RWPE1 (cell line): Measurements from ENCODE around the gene CSF1R.

Source experiments
- CTCF ChIA-PET: fragments of 350-600 bp; sonication (Branson Sonifier 250); formaldehyde crosslinking; extraction: SDS; loops from one replicate; lab custom pipeline; 2021; lab: Yijun Ruan, JAX
- POLR2A ChIA-PET: fragments of 400-600 bp; formaldehyde crosslinking; extraction: SDS; loops from one replicate; lab custom pipeline; 2020; ENCODE audit warnings: antibody characterized with exemption; ENCODE audit not compliant: low non-redundant PET; lab: Yijun Ruan, JAX
- DNase-seq: peaks from one replicate; pipeline ENCODE4 v3.0.0; 2012; ENCODE audit warnings: low spot score
- H3K27ac ChIP-seq: fragments of 450-650 bp; 2 replicates; pipeline ENCODE4 v1.5.1; 2017
- TF ChIP-seq, protein P1 (sequence below): fragments of 450-650 bp; conservative IDR thresholded peaks from 2 replicates; pipeline ENCODE4 v1.5.1; 2017; ENCODE audit warnings: low read depth, mild to moderate bottlenecking

CSF1R gene

DNA sequence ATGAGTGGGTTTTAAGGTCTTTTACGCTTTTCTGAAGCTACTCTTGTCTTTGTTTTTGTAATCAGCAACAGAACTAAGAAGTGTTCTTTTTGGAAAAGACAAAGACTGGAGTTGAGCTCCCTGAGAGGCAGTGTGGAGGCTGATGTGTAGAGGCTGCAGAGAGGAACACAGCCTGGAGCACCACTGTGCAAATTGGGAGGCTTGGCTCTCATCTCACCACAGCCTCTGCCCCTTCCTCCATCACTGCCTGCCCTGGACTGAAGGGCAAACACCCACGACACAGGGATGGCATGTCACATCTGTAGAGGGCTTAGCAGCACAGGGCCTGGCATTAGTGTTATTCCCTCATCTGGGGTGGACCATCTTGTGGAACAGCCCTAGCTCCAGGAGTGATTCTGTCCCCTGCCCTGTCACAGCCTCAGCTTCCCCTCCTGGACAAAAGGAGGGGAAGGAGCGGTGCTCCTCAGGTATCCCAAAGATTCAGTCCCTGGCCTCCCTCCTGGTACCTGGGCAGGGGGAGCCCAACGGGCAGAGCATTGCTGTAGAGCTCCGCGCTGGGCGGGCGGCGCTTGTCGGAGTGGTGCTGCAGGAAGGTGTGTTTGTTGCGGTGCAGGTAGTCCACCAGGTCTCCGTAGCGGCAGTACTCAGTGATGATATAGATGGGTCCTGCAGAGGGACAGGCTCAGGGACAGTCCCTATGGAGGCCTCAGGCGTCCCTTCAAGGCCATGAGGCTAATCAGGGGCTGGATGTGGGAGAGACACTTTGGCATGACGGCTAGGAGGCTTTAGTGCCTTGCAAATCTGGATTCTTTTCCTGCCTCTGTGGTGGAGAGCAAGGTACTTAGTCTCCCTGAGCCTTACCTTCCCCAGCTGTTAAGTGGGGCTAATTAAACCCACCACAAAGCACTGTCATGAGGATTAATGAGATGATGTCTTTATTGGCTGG is 36.5 kb upstream of the CSF1R start:
- no peak for DNase-seq
- POLR2A ChIA-PET = no interaction called here
- CTCF ChIA-PET = interaction anchor here (0.5 to 1.9 kb wide), 9 partner anchors 13 to 294 kb away, joined by 3 to 8 read pairs (median 4); no protein-coding TSS in a partner anchor
- TF ChIP-seq, protein P1, sequence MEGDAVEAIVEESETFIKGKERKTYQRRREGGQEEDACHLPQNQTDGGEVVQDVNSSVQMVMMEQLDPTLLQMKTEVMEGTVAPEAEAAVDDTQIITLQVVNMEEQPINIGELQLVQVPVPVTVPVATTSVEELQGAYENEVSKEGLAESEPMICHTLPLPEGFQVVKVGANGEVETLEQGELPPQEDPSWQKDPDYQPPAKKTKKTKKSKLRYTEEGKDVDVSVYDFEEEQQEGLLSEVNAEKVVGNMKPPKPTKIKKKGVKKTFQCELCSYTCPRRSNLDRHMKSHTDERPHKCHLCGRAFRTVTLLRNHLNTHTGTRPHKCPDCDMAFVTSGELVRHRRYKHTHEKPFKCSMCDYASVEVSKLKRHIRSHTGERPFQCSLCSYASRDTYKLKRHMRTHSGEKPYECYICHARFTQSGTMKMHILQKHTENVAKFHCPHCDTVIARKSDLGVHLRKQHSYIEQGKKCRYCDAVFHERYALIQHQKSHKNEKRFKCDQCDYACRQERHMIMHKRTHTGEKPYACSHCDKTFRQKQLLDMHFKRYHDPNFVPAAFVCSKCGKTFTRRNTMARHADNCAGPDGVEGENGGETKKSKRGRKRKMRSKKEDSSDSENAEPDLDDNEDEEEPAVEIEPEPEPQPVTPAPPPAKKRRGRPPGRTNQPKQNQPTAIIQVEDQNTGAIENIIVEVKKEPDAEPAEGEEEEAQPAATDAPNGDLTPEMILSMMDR = no peak
- H3K27ac ChIP-seq = no peak overlapping the region

DNA sequence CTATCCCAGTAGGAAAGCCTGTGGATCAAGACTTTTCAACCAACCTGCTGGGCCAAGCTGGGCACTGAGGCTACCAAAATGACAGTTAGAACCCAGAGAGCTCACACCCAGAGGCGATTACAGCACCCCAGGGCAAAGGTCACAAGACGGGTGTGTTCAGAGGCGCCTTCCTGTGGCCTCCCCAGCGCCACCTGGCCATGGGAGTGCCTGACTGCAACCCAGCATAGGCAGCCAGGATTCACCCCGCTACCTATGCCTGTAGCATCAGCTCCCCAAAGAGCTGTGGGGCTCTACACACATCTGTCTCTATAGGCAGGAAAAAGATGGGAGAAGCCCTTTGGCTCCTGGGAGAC is 35.8 kb upstream of the CSF1R start:
- H3K27ac ChIP-seq = no peak overlapping the region
- ChIA-PET POLR2A (no interaction called here), CTCF (interaction anchor here (0.5 to 1.9 kb wide), 9 partner anchors 13 to 295 kb away, joined by 3 to 8 read pairs (median 4); no protein-coding TSS in a partner anchor)
- TF ChIP-seq, protein P1 = no peak; the same call in 1 of the 2 replicates
- DNase-seq = peak; percentile 59

DNA sequence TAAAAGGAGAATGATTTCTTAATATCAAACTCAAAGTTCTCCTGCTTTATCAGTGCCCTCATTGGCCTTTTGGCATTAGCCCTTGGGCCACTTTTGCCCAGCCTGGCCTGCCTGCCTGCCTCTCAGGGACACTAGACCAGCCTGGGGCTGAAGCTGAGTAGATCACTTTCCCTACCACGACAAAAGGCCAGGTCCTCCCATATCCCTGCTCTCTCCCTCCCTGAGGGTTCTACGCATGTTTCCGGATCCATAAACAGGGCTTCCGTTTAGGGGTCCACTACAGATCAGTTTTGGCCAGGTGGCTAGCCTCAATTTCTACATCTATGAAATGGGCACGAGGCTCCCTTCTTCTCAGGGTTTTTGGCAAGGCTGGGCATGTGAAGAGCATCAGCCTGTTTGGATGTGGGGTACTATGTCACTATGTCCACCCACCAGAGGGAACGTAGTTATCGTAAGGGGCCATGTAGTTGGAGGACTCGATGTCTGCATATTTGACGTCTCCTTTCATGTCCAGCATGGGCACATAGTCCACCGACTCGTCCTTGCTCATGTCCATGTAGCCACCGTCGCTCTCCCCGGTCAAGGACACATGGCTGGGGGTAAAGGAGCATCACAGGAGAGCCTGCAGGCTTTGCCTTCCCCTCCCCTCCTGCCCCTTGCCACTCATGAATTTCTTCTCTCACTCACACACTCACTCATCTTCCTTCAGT is 35.2 kb upstream of the CSF1R start:
- H3K27ac ChIP-seq = no peak overlapping the region
- DNase-seq = no peak
- CTCF ChIA-PET = interaction anchor here (0.6 to 1.9 kb wide), 8 partner anchors 12 to 295 kb away, joined by 3 to 8 read pairs (median 4); no protein-coding TSS in a partner anchor
- TF ChIP-seq, protein P1 = no peak
- POLR2A ChIA-PET = no interaction called here

DNA sequence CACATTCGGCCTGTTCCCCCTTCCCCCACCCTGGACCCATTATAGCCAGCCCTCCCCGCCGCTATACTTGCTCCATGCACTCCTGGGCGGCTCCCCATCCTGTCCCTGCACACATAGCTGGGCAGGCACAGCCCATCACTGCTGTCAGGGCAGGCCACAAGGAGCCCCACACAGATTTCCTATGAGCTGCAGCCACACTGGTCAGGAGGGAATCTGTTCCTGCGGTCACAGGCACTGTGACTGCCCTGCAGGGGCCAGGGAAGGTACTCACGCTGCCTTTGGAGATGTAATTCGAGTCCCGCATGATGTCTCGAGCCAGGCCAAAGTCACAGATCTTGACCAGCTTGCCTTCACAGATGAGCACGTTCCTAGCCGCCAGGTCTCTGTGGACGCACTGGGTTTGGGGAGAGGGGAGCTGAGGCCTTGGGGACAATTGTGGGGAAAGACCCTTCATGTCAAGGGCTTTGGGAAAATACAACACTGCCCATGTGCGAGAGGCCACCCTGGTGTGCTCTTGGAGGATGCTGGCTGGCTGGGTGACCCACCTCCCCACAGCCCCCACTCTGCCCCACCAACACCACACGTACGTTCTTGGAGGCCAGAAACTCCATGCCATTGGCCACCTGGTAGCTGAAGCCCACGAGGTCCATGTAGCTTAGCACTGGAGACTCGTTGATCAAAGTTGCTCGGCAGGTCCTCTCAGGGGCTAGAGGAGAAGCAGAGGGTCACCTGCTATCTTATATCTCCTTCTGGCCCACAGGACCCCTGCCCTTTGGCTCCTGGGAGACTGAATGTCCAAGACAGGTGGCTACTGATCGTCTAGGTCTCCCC is 34.5 kb upstream of the CSF1R start:
- ChIA-PET CTCF (interaction anchor here (0.6 to 0.7 kb wide), 4 partner anchors 45 to 245 kb away, joined by 3 to 8 read pairs (median 5); no protein-coding TSS in a partner anchor), POLR2A (no interaction called here)
- H3K27ac ChIP-seq = no peak overlapping the region
- no peak for DNase-seq
- TF ChIP-seq, protein P1 = no peak

DNA sequence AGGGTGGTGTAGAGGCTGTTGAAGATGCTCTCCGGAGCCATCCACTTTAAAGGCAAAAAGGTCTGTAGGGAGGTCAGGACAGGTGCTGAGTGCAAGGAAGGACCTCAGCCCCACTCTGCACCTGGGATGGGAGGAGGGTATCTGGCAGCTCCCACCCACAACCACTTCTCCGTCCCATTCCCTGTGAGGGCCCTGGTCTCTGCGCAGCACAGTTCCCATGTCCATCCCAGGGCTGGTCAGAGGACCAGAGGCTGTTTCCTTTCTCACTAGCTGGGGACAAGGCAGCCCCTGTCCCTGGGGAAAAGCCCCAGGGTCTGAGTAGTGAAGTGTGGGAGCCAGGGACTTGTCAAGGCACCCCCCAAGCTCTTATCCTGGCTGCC is 33.7 kb upstream of the CSF1R start:
- POLR2A ChIA-PET = no interaction called here
- CTCF ChIA-PET = no interaction called here
- no peak for DNase-seq
- no peak overlapping the region for H3K27ac ChIP-seq
- TF ChIP-seq, protein P1 = no peak
